ENCODE results near the gene RGL3.
"Not testable (repeated sequence)": the region's sequence is repeated elsewhere in the genome, so short reads cannot be mapped to it uniquely, and the experiment has no call there.

RGL3 gene

DNA sequence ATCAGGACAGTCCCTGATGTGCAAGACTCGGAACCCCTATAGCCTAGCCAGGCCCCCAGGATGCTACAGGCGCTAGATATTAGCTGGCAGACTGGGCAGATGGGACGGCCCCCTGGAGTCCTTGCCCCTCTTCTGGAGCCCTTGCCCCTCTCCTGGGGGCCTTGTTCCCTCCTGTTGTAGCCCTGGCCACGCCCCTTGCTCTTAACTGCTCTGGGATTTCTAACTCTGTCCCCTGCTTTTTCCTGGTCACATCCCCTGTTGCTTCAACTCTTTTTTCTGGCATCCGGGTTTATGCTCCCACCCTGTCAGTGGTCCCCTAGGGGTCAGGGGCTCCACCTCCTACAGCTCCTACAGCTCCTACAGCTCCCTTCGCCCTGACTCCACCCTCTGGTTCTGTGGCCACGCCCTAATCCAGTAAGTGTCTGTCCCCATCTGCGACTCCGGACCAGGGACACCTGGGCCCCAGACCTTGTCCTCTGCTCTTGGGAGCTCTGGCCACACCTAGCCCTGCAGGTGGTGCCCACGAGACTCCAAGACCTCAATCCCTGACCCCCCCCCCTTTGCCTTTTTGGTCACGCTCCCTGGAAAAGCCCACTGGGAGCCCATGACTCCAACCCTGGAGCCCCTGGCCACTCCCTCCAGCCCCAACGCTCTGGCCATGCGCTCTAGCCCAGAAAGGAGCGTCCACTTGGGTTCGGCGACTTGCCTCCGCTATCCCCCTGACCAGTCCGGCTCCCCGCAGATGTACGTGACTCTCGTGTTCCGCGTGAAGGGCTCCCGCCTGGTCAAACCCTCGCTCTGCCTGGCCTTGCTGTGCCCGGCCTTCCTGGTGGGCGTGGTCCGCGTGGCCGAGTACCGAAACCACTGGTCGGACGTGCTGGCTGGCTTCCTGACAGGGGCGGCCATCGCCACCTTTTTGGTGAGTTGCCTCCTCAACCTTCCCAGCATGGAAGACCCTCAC lies 57.1 kb downstream of the RGL3 start:
- DNase-seq (ENCODE audit: low read depth), result no peak

DNA sequence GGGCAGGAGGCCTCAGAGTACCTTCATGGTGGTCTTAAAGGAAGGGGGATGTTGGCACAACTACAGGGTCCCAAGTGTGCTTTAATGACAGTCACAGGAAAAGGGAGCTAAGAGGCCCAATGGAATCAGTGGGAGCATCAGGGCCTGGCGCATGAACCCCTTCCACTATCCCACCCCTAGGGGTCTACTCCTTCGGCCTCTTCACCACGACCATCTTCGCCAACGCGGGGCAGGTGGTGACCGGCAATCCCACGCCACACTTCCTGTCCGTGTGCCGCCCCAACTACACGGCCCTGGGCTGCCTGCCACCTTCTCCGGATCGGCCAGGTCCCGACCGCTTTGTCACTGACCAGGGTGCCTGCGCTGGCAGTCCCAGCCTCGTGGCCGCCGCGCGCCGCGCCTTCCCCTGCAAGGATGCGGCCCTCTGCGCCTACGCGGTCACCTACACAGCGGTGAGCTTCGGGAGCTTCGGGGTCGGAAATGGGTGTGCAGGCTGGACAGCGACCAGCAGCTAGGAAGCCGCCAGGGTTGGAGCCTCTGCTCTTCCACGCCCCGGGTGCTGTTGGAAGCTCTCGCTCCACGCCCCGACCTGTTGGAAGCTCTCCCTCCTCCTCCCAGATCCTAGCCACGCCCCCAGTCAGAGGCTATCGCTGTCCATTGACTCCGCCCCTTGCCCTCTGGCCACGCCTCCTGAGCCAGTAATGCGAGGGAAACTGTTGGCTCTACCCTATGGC lies 57.9 kb downstream of the RGL3 start:
- DNase-seq (ENCODE audit: low read depth), result no peak

DNA sequence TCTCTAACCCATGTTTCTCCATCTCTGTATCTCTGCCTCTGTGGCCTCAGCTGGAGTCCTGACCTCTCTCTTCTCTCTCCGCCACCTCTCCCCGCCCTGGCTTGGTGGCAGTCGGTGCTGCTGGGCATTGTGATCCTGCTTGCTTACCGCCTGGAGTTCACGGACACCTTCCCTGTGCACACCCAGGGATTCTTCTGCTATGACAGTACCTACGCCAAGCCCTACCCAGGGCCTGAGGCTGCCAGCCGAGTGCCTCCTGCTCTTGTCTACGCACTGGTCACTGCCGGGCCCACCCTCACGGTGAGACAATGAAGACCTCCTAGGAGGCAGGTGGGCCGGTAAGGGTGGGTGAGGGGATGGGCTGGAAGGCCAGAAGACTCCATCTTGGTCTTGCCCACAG lies 59.7 kb downstream of the RGL3 start:
- no peak for DNase-seq (ENCODE audit: low read depth)

DNA sequence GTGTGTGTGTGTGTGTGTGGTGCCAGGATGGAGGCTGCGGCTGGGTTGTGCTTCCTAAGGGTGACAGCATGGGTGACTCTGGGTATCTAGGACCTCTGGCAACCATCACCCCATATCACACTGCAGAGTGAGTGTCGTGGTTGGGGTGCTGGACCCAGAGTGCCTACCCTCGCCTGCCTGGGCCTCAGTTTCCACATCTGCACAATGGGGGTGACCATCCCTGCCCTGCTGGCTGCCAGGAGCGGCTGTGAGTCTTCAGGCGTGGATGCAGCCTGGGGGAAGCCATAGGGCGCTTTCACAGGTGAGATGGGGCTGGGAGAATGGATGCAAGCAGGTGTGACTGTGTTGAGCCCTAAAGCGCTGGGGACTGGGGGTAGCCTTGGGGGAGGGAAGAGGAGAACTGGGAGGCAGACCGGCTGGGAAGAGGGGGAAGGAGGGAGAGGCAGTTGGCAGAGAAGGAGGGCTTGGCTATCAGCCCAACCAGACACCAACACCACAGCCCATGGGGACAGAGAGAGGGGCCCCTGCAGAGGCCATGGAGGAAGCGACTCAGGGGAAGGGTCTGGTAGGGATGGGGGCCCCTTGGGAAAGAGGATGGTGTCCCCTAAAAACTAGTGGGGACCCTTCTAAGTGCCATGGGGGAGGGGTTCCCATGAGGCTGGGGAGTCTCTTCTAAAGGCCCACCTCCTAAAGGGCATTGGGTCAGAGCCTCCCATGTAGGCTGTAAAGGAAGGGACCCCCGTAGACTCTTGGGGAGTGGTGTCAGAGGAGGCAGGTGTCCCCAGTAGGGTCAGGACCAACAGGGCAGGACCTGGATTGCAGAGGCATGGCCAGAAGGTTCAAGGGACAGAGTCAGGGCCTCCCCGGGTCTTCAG lies 62.2 kb downstream of the RGL3 start:
- DNase-seq (ENCODE audit: low read depth), result no peak

DNA sequence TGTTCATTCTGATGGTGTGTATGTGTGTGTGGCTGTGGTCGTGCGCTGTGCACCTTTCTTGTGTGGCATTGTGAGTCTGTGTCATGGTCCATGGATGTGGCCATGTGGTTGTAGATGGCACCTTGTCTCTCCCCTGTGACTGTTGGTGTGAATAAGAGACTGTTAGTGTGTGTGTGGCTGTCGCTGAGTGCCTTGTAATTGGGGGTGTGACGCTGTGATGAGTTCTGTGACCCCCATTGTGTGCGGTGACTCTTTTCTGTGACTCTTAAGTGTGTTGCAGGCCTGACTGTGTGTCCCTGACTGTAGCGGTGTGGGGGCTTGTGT lies 63.1 kb downstream of the RGL3 start:
- DNase-seq (ENCODE audit: low read depth), result no peak

DNA sequence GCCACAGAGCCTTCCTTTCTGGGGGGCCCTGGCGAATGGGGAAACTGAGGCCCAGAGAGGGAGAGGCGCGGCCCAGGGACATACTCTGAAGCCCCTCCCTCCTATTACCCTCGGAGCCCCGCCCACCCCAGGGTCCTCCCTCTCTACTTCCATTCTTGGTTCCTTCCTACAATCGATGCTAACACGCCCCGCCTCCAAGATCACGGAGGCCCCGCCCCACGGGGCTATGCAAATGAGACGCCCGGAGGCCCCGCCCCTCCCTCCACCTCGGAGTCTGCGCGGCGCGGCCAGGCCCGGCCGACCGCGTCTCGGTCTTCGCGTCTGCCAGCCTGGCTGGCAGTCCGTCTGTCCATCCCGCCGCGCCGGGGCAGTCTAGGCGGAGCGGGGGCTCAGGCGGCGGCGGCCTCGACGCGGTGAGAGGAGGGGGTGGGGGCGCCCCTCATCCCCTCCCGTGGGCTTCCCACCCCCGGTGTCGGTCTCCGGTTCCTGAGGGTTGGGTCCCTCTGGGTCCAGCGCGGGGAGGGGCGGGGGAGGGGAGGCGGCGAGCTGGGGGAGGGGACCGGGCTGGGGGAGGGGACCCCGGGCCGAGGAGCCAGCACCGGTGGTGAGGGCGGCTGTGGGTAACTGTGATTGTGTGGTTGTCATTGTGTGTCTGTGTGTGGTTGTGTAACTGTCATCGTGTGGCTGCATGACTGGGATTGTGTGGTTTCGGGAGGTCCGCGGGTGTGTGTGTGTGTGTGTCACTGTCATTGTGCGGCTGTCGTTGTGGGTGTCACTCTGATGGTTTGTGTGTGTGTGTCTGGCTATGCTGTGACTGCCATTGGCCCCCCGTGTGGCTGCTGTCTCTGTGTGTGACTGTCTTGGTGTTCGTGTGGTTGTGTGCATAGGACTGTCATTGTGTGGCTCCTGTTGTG lies 63.7 kb downstream of the RGL3 start, which contains the start of gene PLPPR2:
Gene PLPPR2, plus strand, starts transcription at position 273 of the 914 bp plus-strand sequence. CDS start 2,242 bp downstream, outside the sequence.
- peak; percentile 72 for DNase-seq (ENCODE audit: low read depth)

DNA sequence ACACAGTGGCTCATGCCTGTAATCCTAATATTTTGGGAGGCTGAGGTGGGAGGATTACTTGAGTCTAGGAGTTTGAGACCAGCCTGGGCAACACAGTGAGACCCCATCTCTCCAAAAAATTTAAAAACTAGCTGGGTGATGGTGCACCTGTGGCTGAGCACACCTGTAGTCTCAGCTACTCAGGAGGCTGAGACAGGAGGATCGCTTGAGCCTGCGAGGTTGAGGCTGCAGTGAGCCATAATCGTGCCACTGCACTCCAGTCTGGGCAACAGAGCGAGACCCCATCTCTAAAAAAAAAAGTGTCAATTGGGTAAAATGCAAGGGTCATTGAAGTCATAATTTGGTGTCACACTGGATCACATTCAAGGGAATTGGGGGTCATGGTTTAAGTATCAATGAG lies 65.0 kb downstream of the RGL3 start:
- DNase-seq (ENCODE audit: low read depth), result not testable (repeated sequence)

DNA sequence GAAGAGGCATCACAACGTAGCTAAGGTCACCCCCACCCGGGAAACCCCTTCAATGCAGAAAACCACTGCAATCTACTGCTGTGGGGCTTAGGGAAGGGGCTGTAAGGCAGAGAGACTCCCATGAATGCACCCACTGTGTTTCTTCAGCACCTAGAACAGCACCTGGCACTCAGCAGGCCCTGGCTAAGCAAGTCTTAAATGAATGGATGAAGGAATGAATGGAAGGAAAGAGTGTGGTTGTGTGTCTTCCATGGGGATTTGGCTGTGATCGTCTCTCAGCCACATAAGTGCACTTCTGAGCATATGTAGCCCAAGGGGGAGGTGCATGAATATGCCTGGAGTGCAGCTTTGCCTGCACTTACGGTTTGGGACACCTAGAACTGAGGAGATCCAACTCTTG lies 69.9 kb downstream of the RGL3 start:
- no peak for DNase-seq (ENCODE audit: low read depth)

DNA sequence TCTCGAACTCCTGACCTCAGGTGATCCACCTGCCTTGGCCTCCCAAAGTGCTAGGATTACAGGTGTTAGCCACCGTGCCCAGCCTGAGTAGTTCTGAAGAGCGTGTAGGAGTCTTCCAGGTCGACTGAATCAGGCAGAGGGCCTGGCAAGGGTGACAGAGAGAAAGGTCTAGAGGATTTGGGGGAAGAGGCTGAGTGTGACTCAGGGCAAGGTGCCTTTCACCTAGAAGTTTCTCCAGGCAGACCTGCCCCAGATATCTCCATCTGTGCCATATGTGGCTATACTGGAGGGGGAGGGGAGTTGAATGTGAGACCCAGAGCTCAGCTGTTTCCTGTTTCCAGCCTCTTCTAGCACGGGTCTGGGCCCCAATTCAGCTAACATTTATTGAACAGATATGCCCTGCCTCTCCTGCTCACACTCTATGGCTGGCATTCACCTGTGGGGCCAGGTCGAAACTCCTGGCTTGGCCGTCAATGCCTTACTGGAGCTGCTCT lies 71.5 kb downstream of the RGL3 start:
- no peak for DNase-seq (ENCODE audit: low read depth)

DNA sequence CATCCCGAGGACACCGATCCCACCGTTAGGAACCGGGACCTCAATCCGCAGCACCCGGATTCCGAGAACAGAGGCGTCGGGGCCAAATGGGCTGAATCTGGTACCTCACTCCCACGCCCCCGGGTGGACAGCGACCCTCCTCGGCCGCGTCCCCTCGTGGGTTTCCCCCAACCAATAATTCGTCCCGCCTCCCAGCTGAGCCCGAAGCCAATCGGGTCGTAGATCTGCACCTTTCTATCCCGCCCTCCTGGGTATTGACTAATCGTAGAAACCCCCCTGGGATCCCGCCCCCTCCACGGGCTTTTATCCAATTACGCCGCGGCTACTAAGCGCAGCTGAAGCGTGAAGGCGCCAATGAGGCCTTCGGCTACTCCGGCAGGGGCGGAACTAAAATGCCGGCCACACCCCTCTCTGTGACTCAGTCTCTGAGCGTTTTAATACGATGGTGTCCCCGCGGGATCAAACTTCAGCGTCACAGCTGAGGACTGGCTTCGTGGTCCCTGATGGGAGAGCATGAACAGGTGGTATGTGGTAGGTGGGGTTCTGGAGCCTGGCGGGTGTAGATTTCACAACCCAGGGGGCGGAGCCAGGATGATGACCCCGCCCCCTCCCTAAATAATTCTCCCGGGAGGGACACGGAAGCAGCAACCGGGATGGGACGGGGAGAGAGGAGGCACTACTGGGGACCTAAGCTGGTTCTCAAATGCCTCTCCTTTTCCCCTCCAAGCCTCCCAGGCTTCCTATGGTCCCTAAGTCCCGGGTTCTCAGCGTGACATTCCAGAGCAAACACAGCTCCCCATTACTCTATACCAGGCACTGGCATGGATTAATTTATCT lies 72.8 kb downstream of the RGL3 start, which contains the start of the genes CCDC159 and TMEM205:
Gene CCDC159, plus strand, starts transcription at position 416 of the 837 bp plus-strand sequence. Its CDS starts 88 bp downstream, at position 504.
Gene TMEM205, minus strand, starts transcription at position 165 of the 837 bp plus-strand sequence. CDS start 649 bp downstream, outside the sequence.
- DNase-seq (ENCODE audit: low read depth), result peak; percentile 99

DNA sequence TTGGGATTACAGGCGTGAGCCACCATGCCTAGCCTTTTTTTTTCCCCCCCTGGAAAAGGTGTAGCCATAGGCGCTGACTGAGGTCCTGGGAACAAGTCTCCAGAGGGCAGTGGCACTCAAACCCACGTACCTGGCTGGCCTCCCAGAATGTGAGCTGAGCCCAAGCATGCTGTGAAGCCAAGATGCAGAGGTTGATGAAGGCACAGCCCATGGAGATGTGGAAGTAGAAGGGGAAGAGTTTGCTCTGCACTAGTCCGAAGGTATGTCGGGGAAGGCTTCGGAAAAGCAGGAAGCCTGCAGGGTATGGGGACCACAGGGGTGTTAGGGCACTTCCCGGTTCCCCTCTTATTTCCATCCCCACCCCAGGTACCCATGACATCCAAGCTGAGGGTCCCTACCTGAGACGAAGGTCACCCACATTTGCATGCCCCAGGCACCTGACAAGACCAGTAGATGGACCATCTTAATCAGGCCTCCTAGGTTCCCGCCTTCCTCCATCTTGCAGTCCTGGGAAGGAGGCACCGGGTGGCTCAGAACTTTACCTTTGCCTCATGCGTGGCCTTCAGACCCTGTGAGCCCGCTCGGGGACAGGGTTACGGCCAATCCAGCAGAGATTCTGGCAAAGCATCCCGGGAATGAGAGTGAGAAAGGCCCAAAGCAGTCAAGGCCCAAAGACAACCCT lies 73.9 kb downstream of the RGL3 start:
- no peak for DNase-seq (ENCODE audit: low read depth)
